ENCODE results near the gene PLD5.
"Not testable (repeated sequence)": the region's sequence is repeated elsewhere in the genome, so short reads cannot be mapped to it uniquely, and the experiment has no call there.

The PLD5 gene

GRCh38 chr1:242206994-242207393, 317.5 kb downstream of the PLD5 start:
- DNase-seq = no peak

GRCh38 chr1:242205622-242206489, 318.6 kb downstream of the PLD5 start:
- no peak for DNase-seq

GRCh38 chr1:242203262-242203661, 321.2 kb downstream of the PLD5 start:
- DNase-seq = no peak

- no peak for DNase-seq
Observed at GRCh38 chr1:242201090-242201489, 323.4 kb downstream of the PLD5 start.

- DNase-seq = no peak
Observed at GRCh38 chr1:242199776-242200458, 324.6 kb downstream of the PLD5 start.

- no peak for DNase-seq
Observed at GRCh38 chr1:242197907-242198820, 326.3 kb downstream of the PLD5 start.

GRCh38 chr1:242196914-242197313, 327.6 kb downstream of the PLD5 start:
- DNase-seq = no peak

- no peak for DNase-seq
Observed at GRCh38 chr1:242196101-242196500, 328.4 kb downstream of the PLD5 start.

- no peak for DNase-seq
Observed at GRCh38 chr1:242189591-242189990, 334.9 kb downstream of the PLD5 start.

GRCh38 chr1:242187816-242188215, 336.7 kb downstream of the PLD5 start:
- no peak for DNase-seq

- DNase-seq = no peak
Observed at GRCh38 chr1:242187171-242187570, 337.3 kb downstream of the PLD5 start.

GRCh38 chr1:242185731-242186130, 338.8 kb downstream of the PLD5 start:
- no peak for DNase-seq

GRCh38 chr1:242184955-242185354, 339.5 kb downstream of the PLD5 start:
- no peak for DNase-seq

GRCh38 chr1:242179767-242180166, 344.7 kb downstream of the PLD5 start:
- DNase-seq = not testable (repeated sequence)

- no peak for DNase-seq
Observed at GRCh38 chr1:242178924-242179708, 345.4 kb downstream of the PLD5 start.

- no peak for DNase-seq
Observed at GRCh38 chr1:242178436-242178835, 346.1 kb downstream of the PLD5 start.

GRCh38 chr1:242162140-242162539, 362.4 kb downstream of the PLD5 start:
- no peak for DNase-seq

- no peak for DNase-seq
Observed at GRCh38 chr1:242147096-242147976, 377.2 kb downstream of the PLD5 start.

- no peak for DNase-seq
Observed at GRCh38 chr1:242146652-242147051, 377.8 kb downstream of the PLD5 start.

GRCh38 chr1:242140836-242141235, 383.7 kb downstream of the PLD5 start:
- no peak for DNase-seq

GRCh38 chr1:242139986-242140385, 384.5 kb downstream of the PLD5 start:
- DNase-seq = no peak

Data from bone marrow (tissue), 2 donors.